ENCODE results near the gene PPT2.

PPT2 gene

DNA sequence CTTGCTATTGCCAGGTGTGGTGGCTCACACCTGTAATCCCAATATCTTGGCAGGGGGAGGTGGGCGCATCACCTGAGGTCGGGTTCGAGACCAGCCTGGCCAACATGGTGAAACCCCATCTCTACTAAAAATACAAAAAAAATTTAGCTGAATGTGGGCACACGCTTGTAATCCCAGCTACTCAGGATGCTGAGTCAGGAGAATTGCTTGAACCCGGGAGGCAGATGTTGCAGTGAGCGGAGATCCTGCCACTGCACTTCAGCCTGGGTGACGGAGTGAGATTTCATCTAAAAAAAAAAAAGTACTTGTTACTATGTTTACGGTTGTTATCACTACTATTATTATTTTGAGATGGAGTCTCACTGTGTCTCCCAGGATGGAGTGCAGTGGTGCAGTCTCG is 3.0 kb downstream of the PPT2 start:
- Histone ChIP-seq H3K9ac (ENCODE audit: low read length) (no peak overlapping the region), H3K4me3 (ENCODE audit: low read depth in 1 of 2, low read length in 2 of 2) (no peak overlapping the region), H3K27me3 (ENCODE audit: control insufficient read depth in 1 of 2, insufficient read depth in 2 of 2, low read length in 2 of 2) (no peaks in the 10 kb centered on the region), H3K4me1 (ENCODE audit: insufficient read depth, low read length) (peaks cover 27% of the 10 kb centered on the region), H3K9me3 (ENCODE audit: low read length) (no peaks in the 10 kb centered on the region), H3K27ac (ENCODE audit: low read depth, low read length) (no peak overlapping the region), H3K36me3 (ENCODE audit: insufficient read depth, low read length) (peaks cover 34% of the 10 kb centered on the region)

GRCh38 chr6:32158052-32158451 is 4.1 kb downstream of the PPT2 start:
- H3K4me1 ChIP-seq (ENCODE audit: insufficient read depth, low read length): peaks cover 16% of the 10 kb centered on the region
- H3K27me3 ChIP-seq (ENCODE audit: control insufficient read depth in 1 of 2, insufficient read depth in 2 of 2, low read length in 2 of 2): no peaks in the 10 kb centered on the region
- no peaks in the 10 kb centered on the region for H3K9me3 ChIP-seq (ENCODE audit: low read length)
- H3K4me3 ChIP-seq (ENCODE audit: low read depth in 1 of 2, low read length in 2 of 2): no peak overlapping the region
- H3K9ac ChIP-seq (ENCODE audit: low read length): no peak overlapping the region
- H3K27ac ChIP-seq (ENCODE audit: low read depth, low read length): no peak overlapping the region
- H3K36me3 ChIP-seq (ENCODE audit: insufficient read depth, low read length): peaks cover 42% of the 10 kb centered on the region

- no peak overlapping the region for H3K27ac ChIP-seq (ENCODE audit: low read depth, low read length)
- H3K9ac ChIP-seq (ENCODE audit: low read length): no peak overlapping the region
- H3K4me1 ChIP-seq (ENCODE audit: insufficient read depth, low read length): no peaks in the 10 kb centered on the region
- no peaks in the 10 kb centered on the region for H3K27me3 ChIP-seq (ENCODE audit: control insufficient read depth in 1 of 2, insufficient read depth in 2 of 2, low read length in 2 of 2)
- peaks cover 59% of the 10 kb centered on the region for H3K36me3 ChIP-seq (ENCODE audit: insufficient read depth, low read length)
- H3K9me3 ChIP-seq (ENCODE audit: low read length): no peaks in the 10 kb centered on the region
- H3K4me3 ChIP-seq (ENCODE audit: low read depth in 1 of 2, low read length in 2 of 2): no peak overlapping the region
Measured at GRCh38 chr6:32163559-32164258, 9.8 kb downstream of the PPT2 start.

DNA sequence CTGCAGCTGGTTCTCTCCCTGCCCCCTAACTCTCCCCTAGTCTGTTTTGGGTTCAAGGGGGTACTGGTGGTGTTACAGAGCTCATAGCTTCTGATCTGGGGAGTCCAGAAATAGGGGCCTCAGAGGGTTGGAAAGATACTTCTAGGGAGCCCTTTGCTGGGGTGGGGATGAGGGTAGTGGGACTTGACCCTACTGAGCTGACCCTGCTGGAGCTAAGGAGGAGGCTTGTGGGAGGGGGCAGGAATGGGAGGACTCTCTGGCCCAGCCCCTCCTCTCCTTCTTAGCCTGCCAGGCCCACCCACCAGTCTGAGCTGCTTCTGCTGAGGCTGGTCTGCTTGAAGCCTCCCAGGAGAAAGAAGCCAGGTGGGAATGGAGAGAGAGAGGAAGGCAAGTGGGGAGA is 10.4 kb downstream of the PPT2 start, which contains the start of gene EGFL8:
Gene EGFL8 (plus strand): TSS at position 301 of the 400 bp plus-strand sequence. CDS start 1,571 bp downstream, outside the sequence.
- Histone ChIP-seq H3K4me1 (ENCODE audit: insufficient read depth, low read length) (no peaks in the 10 kb centered on the region), H3K36me3 (ENCODE audit: insufficient read depth, low read length) (peaks cover 61% of the 10 kb centered on the region), H3K27ac (ENCODE audit: low read depth, low read length) (no peak within 1 kb of the TSS), H3K9ac (ENCODE audit: low read length) (no peak within 1 kb of the TSS), H3K4me3 (ENCODE audit: low read depth in 1 of 2, low read length in 2 of 2) (no peak within 1 kb of the TSS), H3K27me3 (ENCODE audit: control insufficient read depth in 1 of 2, insufficient read depth in 2 of 2, low read length in 2 of 2) (no peaks in the 10 kb centered on the region), H3K9me3 (ENCODE audit: low read length) (no peaks in the 10 kb centered on the region)

- Histone ChIP-seq H3K9me3 (ENCODE audit: low read length) (no peaks in the 10 kb centered on the region), H3K36me3 (ENCODE audit: insufficient read depth, low read length) (peaks cover 81% of the 10 kb centered on the region), H3K27ac (ENCODE audit: low read depth, low read length) (no peak overlapping the region), H3K4me1 (ENCODE audit: insufficient read depth, low read length) (no peaks in the 10 kb centered on the region), H3K4me3 (ENCODE audit: low read depth in 1 of 2, low read length in 2 of 2) (no peak overlapping the region), H3K9ac (ENCODE audit: low read length) (no peak overlapping the region), H3K27me3 (ENCODE audit: control insufficient read depth in 1 of 2, insufficient read depth in 2 of 2, low read length in 2 of 2) (no peaks in the 10 kb centered on the region)
Measured at GRCh38 chr6:32166411-32167061, 12.6 kb downstream of the PPT2 start.

GRCh38 chr6:32167154-32167760 is 13.3 kb downstream of the PPT2 start:
- no peaks in the 10 kb centered on the region for H3K9me3 ChIP-seq (ENCODE audit: low read length)
- no peak overlapping the region for H3K4me3 ChIP-seq (ENCODE audit: low read depth in 1 of 2, low read length in 2 of 2)
- peaks cover 81% of the 10 kb centered on the region for H3K36me3 ChIP-seq (ENCODE audit: insufficient read depth, low read length)
- no peaks in the 10 kb centered on the region for H3K27me3 ChIP-seq (ENCODE audit: control insufficient read depth in 1 of 2, insufficient read depth in 2 of 2, low read length in 2 of 2)
- no peak overlapping the region for H3K27ac ChIP-seq (ENCODE audit: low read depth, low read length)
- H3K4me1 ChIP-seq (ENCODE audit: insufficient read depth, low read length): no peaks in the 10 kb centered on the region
- H3K9ac ChIP-seq (ENCODE audit: low read length): no peak overlapping the region

DNA sequence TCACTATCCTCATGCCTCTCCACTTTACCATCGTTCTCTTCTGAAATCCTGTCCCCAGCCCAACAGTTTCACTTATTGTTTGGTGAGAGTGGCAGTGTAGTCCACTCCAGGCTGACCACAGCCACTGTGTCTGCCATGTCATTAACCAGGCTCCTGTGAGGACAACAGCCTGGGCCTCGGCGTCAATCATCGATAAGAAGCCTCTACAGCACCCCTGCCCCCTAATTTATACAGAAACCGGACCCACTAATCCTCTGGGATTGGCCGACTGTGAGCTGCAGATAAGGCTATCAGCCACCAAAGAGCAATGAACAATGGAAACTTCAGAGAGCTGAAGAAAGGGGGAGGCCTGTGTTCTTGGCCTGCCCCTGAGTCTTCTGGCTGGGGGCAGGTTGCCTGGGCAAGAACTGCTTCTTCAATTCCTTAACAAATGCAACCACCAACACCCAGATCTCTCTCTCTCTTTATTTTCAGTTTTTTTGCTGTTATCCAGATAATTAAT is 13.9 kb downstream of the PPT2 start:
- H3K4me3 ChIP-seq (ENCODE audit: low read depth in 1 of 2, low read length in 2 of 2): no peak overlapping the region

DNA sequence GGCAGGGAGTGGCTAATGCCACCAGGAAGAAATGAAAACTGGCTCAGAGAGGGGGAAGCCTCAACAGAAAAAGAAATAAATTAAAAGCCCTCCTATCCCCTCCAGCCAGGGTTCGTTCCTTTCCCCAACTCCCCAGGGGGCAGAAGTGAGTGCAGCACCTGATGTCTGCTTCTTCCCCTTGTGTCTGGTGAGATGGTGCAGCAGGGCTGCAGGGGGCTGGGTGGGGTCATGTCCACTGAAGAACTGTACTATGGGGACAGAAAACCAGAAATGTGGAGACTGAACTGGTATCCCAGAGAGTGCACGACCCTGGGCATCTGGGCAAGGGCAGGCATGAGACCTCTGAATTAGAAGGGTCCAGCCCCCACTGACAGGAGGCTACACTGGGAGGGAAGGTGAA is 14.4 kb downstream of the PPT2 start:
- peaks cover 71% of the 10 kb centered on the region for H3K36me3 ChIP-seq (ENCODE audit: insufficient read depth, low read length)
- no peak overlapping the region for H3K4me3 ChIP-seq (ENCODE audit: low read depth in 1 of 2, low read length in 2 of 2)
- H3K9ac ChIP-seq (ENCODE audit: low read length): no peak overlapping the region
- H3K9me3 ChIP-seq (ENCODE audit: low read length): no peaks in the 10 kb centered on the region
- H3K27me3 ChIP-seq (ENCODE audit: control insufficient read depth in 1 of 2, insufficient read depth in 2 of 2, low read length in 2 of 2): no peaks in the 10 kb centered on the region
- no peak overlapping the region for H3K27ac ChIP-seq (ENCODE audit: low read depth, low read length)
- no peaks in the 10 kb centered on the region for H3K4me1 ChIP-seq (ENCODE audit: insufficient read depth, low read length)

More for the DNA sequence above, 13.9 kb downstream of the PPT2 start:
- Histone ChIP-seq H3K36me3 (ENCODE audit: insufficient read depth, low read length) (peaks cover 76% of the 10 kb centered on the region), H3K4me1 (ENCODE audit: insufficient read depth, low read length) (no peaks in the 10 kb centered on the region), H3K27me3 (ENCODE audit: control insufficient read depth in 1 of 2, insufficient read depth in 2 of 2, low read length in 2 of 2) (no peaks in the 10 kb centered on the region), H3K9me3 (ENCODE audit: low read length) (no peaks in the 10 kb centered on the region), H3K27ac (ENCODE audit: low read depth, low read length) (no peak overlapping the region), H3K9ac (ENCODE audit: low read length) (no peak overlapping the region)

- peaks cover 2% of the 10 kb centered on the region for H3K4me1 ChIP-seq (ENCODE audit: insufficient read depth, low read length)
- H3K4me3 ChIP-seq (ENCODE audit: low read depth in 1 of 2, low read length in 2 of 2): no peak overlapping the region
- no peak overlapping the region for H3K27ac ChIP-seq (ENCODE audit: low read depth, low read length)
- H3K9ac ChIP-seq (ENCODE audit: low read length): no peak overlapping the region
- no peaks in the 10 kb centered on the region for H3K9me3 ChIP-seq (ENCODE audit: low read length)
- H3K27me3 ChIP-seq (ENCODE audit: control insufficient read depth in 1 of 2, insufficient read depth in 2 of 2, low read length in 2 of 2): no peaks in the 10 kb centered on the region
- peaks cover 64% of the 10 kb centered on the region for H3K36me3 ChIP-seq (ENCODE audit: insufficient read depth, low read length)
Measured at GRCh38 chr6:32168807-32169591, 15.1 kb downstream of the PPT2 start.

DNA sequence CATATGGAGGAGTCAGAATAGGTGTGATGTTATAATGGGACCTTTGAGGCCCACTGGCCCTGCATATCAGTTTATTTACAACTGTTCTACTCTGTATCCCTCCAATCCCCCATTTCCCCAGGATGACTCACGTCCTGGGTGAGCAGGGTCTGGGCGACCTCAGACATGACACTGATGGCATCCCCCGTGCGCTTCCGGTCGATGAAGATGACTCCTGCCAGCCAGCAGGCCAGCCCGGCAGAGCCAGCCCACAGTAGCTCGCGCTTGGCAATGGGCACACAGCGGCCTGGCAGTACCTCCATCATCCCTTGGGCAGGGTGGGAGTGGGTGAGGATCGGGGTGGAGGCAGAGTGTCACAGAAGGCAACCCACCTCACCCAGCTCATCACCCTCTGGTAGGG is 16.4 kb downstream of the PPT2 start:
- Histone ChIP-seq H3K4me1 (ENCODE audit: insufficient read depth, low read length) (peaks cover 14% of the 10 kb centered on the region), H3K4me3 (ENCODE audit: low read depth in 1 of 2, low read length in 2 of 2) (no peak overlapping the region), H3K9ac (ENCODE audit: low read length) (no peak overlapping the region), H3K9me3 (ENCODE audit: low read length) (no peaks in the 10 kb centered on the region), H3K27me3 (ENCODE audit: control insufficient read depth in 1 of 2, insufficient read depth in 2 of 2, low read length in 2 of 2) (no peaks in the 10 kb centered on the region), H3K27ac (ENCODE audit: low read depth, low read length) (no peak overlapping the region), H3K36me3 (ENCODE audit: insufficient read depth, low read length) (peaks cover 57% of the 10 kb centered on the region)

DNA sequence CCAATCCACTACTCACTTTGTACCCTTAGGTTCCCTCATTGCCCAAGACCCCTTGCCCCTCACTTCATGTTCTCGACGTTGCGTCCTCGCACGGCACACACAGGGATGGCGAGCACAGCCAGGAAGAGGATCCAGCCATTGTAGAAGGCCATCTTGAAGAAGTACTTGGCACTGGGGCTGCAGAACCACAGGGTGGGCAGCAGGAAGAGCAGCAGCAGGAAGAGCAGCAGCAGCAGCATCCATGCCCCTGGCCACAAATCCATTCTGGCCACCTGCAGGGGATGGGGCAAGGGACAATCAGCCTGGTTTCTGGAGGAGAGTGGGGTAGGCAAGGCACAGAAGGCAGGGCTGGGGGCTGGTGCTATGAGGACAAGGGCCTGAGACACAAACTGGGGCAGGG is 17.3 kb downstream of the PPT2 start:
- no peak overlapping the region for H3K27ac ChIP-seq (ENCODE audit: low read depth, low read length)
- peaks cover 17% of the 10 kb centered on the region for H3K4me1 ChIP-seq (ENCODE audit: insufficient read depth, low read length)
- H3K9me3 ChIP-seq (ENCODE audit: low read length): no peaks in the 10 kb centered on the region
- H3K36me3 ChIP-seq (ENCODE audit: insufficient read depth, low read length): peaks cover 50% of the 10 kb centered on the region
- H3K9ac ChIP-seq (ENCODE audit: low read length): no peak overlapping the region
- no peak overlapping the region for H3K4me3 ChIP-seq (ENCODE audit: low read depth in 1 of 2, low read length in 2 of 2)
- no peaks in the 10 kb centered on the region for H3K27me3 ChIP-seq (ENCODE audit: control insufficient read depth in 1 of 2, insufficient read depth in 2 of 2, low read length in 2 of 2)
